Neural crest cell (in vitro differentiated cells): ENCODE measurements around the gene N4BP2L2. TPM values are rescaled to one million over a fixed set of nuclear protein-coding genes. Genes with fewer than 3 reads are reported as not detected.
A peak's percentile ranks its signal among the peaks of the same experiment; 100 is the strongest.

Source experiments
- DNase-seq: peaks from one replicate; pipeline ENCODE4 v3.0.0; 2021; ENCODE audit warnings: low read depth, mixed read lengths, low spot score
- H3K27ac Mint-ChIP-seq: one replicate; pipeline ENCODE4 v1.8.0; 2021; ENCODE audit warnings: mild to moderate bottlenecking, mixed read lengths; ENCODE audit not compliant: unreplicated experiment
- H3K27me3 Mint-ChIP-seq: 2 replicates; pipeline ENCODE4 v1.8.0; 2021; ENCODE audit warnings: low read depth, mild to moderate bottlenecking, mixed read lengths
- H3K36me3 Mint-ChIP-seq: 2 replicates; pipeline ENCODE4 v1.8.0; 2021; ENCODE audit warnings: low read depth, mild to moderate bottlenecking, mixed read lengths
- H3K4me1 Mint-ChIP-seq: 2 replicates; pipeline ENCODE4 v1.8.0; 2021; ENCODE audit warnings: mixed read lengths
- H3K4me3 Mint-ChIP-seq: one replicate; pipeline ENCODE4 v1.8.0; 2021; ENCODE audit warnings: mild to moderate bottlenecking, mixed read lengths
- H3K9me3 Mint-ChIP-seq: 2 replicates; pipeline ENCODE4 v1.8.0; 2021; ENCODE audit warnings: mixed read lengths
- total RNA-seq: library from RNA; stranded (reverse); gene quantifications from 2 replicates; pipeline ENCODE4 v1.2.1, GENCODE V29; 2021
- TF ChIP-seq, protein P1 (sequence below): fragments of 200-600 bp; sonication (generic); conservative IDR thresholded peaks from 2 replicates; pipeline ENCODE4 v1.5.0; 2021; ENCODE audit warnings: antibody characterized with exemption, mild to moderate bottlenecking

N4BP2L2 gene
- total RNA-seq, 1 donor from 2014 or later: 81.1 TPM

DNA sequence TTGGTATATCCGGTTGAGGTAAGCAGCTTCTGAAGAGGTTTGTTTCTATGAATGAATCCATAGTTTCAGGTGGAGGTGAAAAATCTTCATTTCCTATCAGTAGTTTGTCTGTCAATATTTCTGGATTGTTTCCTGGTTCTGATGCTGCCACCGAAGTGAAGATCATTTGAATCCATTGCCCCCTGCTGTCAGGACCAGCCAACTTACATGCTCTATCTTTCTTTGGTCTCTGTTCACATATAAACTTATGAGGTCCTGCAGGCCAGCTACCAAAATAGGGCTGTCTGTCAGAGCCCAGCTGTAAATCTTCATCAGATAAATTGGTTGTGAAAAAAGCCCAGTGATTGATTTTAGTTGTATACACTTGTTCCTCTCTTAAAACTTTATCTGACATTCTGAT, 95.5 kb downstream of the N4BP2L2 start:
- no peak overlapping the region for H3K4me3 Mint-ChIP-seq
- H3K9me3 Mint-ChIP-seq: no peaks in the 10 kb centered on the region
- H3K27ac Mint-ChIP-seq: no peak overlapping the region
- TF ChIP-seq, protein P1, sequence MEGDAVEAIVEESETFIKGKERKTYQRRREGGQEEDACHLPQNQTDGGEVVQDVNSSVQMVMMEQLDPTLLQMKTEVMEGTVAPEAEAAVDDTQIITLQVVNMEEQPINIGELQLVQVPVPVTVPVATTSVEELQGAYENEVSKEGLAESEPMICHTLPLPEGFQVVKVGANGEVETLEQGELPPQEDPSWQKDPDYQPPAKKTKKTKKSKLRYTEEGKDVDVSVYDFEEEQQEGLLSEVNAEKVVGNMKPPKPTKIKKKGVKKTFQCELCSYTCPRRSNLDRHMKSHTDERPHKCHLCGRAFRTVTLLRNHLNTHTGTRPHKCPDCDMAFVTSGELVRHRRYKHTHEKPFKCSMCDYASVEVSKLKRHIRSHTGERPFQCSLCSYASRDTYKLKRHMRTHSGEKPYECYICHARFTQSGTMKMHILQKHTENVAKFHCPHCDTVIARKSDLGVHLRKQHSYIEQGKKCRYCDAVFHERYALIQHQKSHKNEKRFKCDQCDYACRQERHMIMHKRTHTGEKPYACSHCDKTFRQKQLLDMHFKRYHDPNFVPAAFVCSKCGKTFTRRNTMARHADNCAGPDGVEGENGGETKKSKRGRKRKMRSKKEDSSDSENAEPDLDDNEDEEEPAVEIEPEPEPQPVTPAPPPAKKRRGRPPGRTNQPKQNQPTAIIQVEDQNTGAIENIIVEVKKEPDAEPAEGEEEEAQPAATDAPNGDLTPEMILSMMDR: peak; percentile 42
- no peaks in the 10 kb centered on the region for H3K4me1 Mint-ChIP-seq
- DNase-seq: no peak
- H3K36me3 Mint-ChIP-seq: peaks cover 7% of the 10 kb centered on the region
- no peaks in the 10 kb centered on the region for H3K27me3 Mint-ChIP-seq

DNA sequence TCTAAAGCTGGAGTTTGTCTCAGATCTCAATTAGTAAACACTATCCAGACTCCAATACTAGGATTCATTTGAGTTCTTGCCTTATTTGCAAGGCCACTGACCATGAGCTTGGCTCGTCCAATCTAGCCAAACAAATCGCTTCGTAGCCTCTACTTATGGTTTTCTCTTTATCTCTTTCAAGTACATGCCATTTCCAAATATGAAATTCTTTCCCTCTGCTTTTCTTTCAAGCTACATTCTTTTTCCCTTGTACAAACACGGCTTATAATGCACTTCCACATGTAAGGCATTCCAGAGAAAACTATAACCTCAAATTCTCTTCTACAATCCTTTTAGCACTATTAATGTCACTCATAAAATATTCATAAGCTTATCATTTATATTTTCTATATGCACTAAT, 99.7 kb downstream of the N4BP2L2 start:
- H3K27ac Mint-ChIP-seq: no peak overlapping the region
- H3K27me3 Mint-ChIP-seq: no peaks in the 10 kb centered on the region
- H3K4me3 Mint-ChIP-seq: no peak overlapping the region
- H3K36me3 Mint-ChIP-seq: peaks cover 7% of the 10 kb centered on the region
- no peaks in the 10 kb centered on the region for H3K9me3 Mint-ChIP-seq
- TF ChIP-seq, protein P1: no peak
- no peaks in the 10 kb centered on the region for H3K4me1 Mint-ChIP-seq
- no peak for DNase-seq

DNA sequence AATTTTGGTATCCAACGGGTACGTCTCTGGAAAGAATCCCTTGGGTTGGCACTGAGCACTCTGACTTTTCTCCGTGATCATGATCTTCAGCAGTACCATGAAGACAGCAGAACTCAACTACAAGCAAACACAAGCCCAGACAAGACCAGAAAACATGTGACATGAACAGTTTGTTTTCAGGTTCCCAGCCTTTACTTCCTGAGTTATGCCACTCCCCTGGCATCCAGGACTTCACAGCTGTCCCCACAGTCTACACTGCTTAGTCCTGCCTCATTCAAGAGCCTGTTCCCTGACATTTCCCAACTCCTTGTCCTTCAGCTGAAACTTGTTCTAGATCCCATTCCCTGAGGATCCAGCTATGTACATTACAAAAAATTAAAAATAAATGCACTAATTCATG, 105.7 kb downstream of the N4BP2L2 start:
- Mint-ChIP-seq H3K36me3 (no peaks in the 10 kb centered on the region), H3K27me3 (peaks cover 3% of the 10 kb centered on the region), H3K4me1 (peaks cover 7% of the 10 kb centered on the region), H3K4me3 (no peak overlapping the region), H3K27ac (no peak overlapping the region), H3K9me3 (no peaks in the 10 kb centered on the region)
- TF ChIP-seq, protein P1: no peak
- no peak for DNase-seq

DNA sequence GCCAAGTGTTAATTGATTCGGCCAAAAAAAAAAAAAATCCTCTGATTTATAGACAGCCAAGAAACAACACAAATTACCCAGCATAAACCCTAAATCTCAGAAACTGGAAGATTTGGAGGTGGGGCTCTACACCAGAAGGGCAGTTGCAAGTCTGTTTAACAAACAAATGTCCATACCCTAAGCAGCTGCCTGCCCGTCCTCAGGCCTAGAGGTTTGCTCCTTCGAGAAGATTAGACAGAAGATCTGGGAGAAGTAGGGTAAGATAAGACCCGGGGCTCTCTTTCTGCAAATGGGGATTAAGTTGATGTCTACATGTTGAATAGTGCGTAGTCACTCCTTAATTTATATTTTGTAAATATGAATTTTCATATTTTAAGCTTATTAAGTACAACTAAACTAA, 107.2 kb downstream of the N4BP2L2 start:
- Mint-ChIP-seq H3K36me3 (no peaks in the 10 kb centered on the region), H3K27me3 (peaks cover 9% of the 10 kb centered on the region), H3K4me1 (peaks cover 11% of the 10 kb centered on the region), H3K9me3 (no peaks in the 10 kb centered on the region), H3K4me3 (no peak overlapping the region), H3K27ac (no peak overlapping the region)
- TF ChIP-seq, protein P1: no peak
- no peak for DNase-seq

DNA sequence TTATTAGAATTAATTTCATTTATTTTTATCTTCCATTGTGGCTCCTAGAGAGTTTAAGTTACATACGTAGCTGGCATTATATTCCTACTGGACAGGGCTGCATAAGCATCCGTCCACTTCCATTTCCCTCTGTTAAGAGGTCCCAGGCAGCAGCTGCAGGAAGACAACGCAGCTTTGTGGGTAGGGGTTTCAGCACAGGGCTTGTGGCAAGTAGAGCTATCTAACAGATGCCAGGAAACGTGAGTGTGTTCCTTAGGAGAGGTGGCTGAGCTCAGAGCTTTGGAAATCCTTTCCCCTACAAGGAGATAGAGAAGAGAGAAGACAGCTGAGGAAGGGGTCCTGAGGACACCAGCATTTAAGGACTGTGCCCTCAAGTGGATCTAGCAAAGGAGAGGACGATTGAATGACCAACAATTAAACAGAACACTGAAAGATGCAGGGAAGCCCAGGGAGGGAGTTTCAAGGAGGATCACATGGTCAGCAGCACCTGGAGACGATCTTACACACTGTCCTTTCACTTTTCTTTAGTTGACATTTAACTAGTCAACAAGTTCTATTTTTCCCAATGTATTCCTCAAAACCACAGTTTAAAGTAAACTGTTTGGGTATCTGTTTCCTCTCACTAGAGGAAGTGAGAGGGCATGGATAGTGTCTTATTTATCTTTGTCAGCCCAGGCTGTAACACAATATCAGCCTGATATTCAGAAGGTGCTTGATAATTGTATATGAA, 108.4 kb downstream of the N4BP2L2 start:
- Mint-ChIP-seq H3K27me3 (peaks cover 16% of the 10 kb centered on the region), H3K4me3 (no peak overlapping the region), H3K27ac (no peak overlapping the region), H3K9me3 (no peaks in the 10 kb centered on the region), H3K36me3 (peaks cover 2% of the 10 kb centered on the region), H3K4me1 (peaks cover 16% of the 10 kb centered on the region)
- TF ChIP-seq, protein P1: no peak
- DNase-seq: no peak
